D721Med (cell line): ENCODE results near the gene LAG3.

ENCODE experiments used
- DNase-seq: peaks from one replicate; pipeline ENCODE4 v3.0.0; 2011; ENCODE audit warnings: low spot score; ENCODE audit not compliant: insufficient read length
- FAIRE-seq: peaks from 2 replicates; lab custom pipeline; 2011; peaks lifted over from hg19 to GRCh38; lab: Jason Lieb, UNC
- TF ChIP-seq, protein P1 (sequence below): IDR thresholded peaks from 2 replicates; pipeline ENCODE4 v1.5.1; 2012; ENCODE audit warnings: mild to moderate bottlenecking, control low read depth; ENCODE audit not compliant: insufficient read depth; ENCODE audit errors: missing control alignments

The LAG3 gene

GRCh38 chr12:6772726-6773589, 638 bp downstream of the LAG3 start:
- TF ChIP-seq, protein P1, sequence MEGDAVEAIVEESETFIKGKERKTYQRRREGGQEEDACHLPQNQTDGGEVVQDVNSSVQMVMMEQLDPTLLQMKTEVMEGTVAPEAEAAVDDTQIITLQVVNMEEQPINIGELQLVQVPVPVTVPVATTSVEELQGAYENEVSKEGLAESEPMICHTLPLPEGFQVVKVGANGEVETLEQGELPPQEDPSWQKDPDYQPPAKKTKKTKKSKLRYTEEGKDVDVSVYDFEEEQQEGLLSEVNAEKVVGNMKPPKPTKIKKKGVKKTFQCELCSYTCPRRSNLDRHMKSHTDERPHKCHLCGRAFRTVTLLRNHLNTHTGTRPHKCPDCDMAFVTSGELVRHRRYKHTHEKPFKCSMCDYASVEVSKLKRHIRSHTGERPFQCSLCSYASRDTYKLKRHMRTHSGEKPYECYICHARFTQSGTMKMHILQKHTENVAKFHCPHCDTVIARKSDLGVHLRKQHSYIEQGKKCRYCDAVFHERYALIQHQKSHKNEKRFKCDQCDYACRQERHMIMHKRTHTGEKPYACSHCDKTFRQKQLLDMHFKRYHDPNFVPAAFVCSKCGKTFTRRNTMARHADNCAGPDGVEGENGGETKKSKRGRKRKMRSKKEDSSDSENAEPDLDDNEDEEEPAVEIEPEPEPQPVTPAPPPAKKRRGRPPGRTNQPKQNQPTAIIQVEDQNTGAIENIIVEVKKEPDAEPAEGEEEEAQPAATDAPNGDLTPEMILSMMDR: no peak
- DNase-seq (peak; percentile 23), FAIRE-seq (no peak)

- FAIRE-seq (no peak), DNase-seq (no peak)
- TF ChIP-seq, protein P1: no peak
Observed at GRCh38 chr12:6773590-6774351, 1.5 kb downstream of the LAG3 start.

DNA sequence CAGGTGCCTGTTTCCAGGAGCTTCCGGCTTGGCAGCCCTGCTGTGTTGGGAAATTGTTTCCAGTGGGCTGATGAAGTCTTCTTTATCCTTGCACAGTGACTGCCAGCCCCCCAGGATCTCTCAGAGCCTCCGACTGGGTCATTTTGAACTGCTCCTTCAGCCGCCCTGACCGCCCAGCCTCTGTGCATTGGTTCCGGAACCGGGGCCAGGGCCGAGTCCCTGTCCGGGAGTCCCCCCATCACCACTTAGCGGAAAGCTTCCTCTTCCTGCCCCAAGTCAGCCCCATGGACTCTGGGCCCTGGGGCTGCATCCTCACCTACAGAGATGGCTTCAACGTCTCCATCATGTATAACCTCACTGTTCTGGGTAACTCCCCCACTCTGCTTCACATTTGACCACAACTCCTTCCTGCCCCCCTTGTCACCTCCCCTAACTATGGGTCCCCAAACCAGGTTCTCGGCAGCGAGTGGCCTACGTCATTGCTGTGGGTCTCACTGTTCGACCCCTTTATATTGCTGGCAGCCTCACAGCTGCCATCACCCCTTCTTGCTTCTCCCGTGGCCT, 2.3 kb downstream of the LAG3 start:
- DNase-seq (no peak), FAIRE-seq (no peak)
- TF ChIP-seq, protein P1: no peak

GRCh38 chr12:6775185-6776174, 3.2 kb downstream of the LAG3 start:
- TF ChIP-seq, protein P1: no peak
- FAIRE-seq: no peak
- no peak for DNase-seq

GRCh38 chr12:6777386-6777785, 5.1 kb downstream of the LAG3 start:
- FAIRE-seq: no peak
- no peak for DNase-seq
- TF ChIP-seq, protein P1: no peak

- DNase-seq (no peak), FAIRE-seq (no peak)
- TF ChIP-seq, protein P1: no peak
Observed at GRCh38 chr12:6778217-6778573, 5.9 kb downstream of the LAG3 start.
